ENCODE measurements around the gene SNAI1. TPM values are rescaled to one million over a fixed set of nuclear protein-coding genes. Genes with fewer than 3 reads are reported as not detected.
A peak's percentile ranks its signal among the peaks of the same experiment; 100 is the strongest.

SNAI1 gene
- total and polyA plus RNA-seq, 2 of the 4 experiments (the other 2 are of a cell fraction), result 0.54 to 13.7 TPM

- no peak overlapping the region for H3K27ac ChIP-seq (ENCODE audit: insufficient read depth, low read length)
- dilution Hi-C loops (cut with HindIII; ENCODE audit: low sequenced_read_pairs, unreplicated experiment) (no loop called here), intact Hi-C loops (cut with micrococcal nuclease) (no loop called here), in situ Hi-C loops (cut with MboI; ENCODE audit: low sequenced_read_pairs) (no loop called here)
- DNase-seq (no peak), ATAC-seq (ENCODE audit: low read depth) (no peak)
- no peak overlapping the region for H4K8ac ChIP-seq (ENCODE audit: low read depth in 2 of 2, low read length in 2 of 2)
- H3K36me3 ChIP-seq (ENCODE audit: control insufficient read depth, insufficient read depth, low read length), result no peaks in the 10 kb centered on the region
- H3K23ac ChIP-seq (ENCODE audit: low read depth, low read length), result no peak overlapping the region
- H3K4me1 ChIP-seq (ENCODE audit: control insufficient read depth, insufficient read depth, low read length), result no peaks in the 10 kb centered on the region
- no peak overlapping the region for H3K4me3 ChIP-seq (ENCODE audit: insufficient read depth, low read depth, low read length)
- peak overlapping the region; percentile 6 for H2AFZ ChIP-seq (replicated peaks; ENCODE audit: low read length, poor library complexity)
- no peak overlapping the region for H4K91ac ChIP-seq (ENCODE audit: insufficient read depth, low read depth, low read length)
- H3K9ac ChIP-seq (ENCODE audit: low read depth, low read length), result no peak overlapping the region
- H2BK15ac ChIP-seq (ENCODE audit: low read depth, low read length), result no peak overlapping the region
- no peak overlapping the region for H2AK5ac ChIP-seq (ENCODE audit: low read depth, low read length)
- WGBS, 2 experiments (ENCODE audit: extremely low coverage in 2 of 2, insufficient read length in 1 of 2), result 61% methylated on average over 6 of the region's 12 CpGs; no CpG with 5 or more reads in 1 of the 2 experiments
- no peaks in the 10 kb centered on the region for H3K9me1 ChIP-seq (ENCODE audit: insufficient read depth, low read length)
- no peaks in the 10 kb centered on the region for H3K79me1 ChIP-seq (ENCODE audit: low read depth in 1 of 2, low read length in 2 of 2)
- no peaks in the 10 kb centered on the region for H4K20me1 ChIP-seq (ENCODE audit: insufficient read depth, low read length)
- no peak for TF ChIP-seq CTCF (conservative IDR thresholded peaks at IDR 0.05; ENCODE audit: low read depth, low read length)
- no peak for TF ChIP-seq MAZ (IDR thresholded peaks at IDR 0.05; ENCODE audit: borderline replicate concordance, low read depth, low read length)
- no peak for TF ChIP-seq RAD21 (IDR thresholded peaks at IDR 0.05; ENCODE audit: low read length)
- TF ChIP-seq SMC3 (IDR thresholded peaks at IDR 0.05; ENCODE audit: low read depth, low read length), result no peak
- no peak for TF ChIP-seq RCOR1 (IDR thresholded peaks at IDR 0.05; ENCODE audit: insufficient replicate concordance, low read length)
- TF ChIP-seq POLR2A (IDR thresholded peaks at IDR 0.05; ENCODE audit: low read depth, low read length), result no peak
- TF ChIP-seq MXI1 (IDR thresholded peaks at IDR 0.05; ENCODE audit: borderline replicate concordance, low read depth, low read length), result no peak
- no peak for TF ChIP-seq ELK1 (IDR thresholded peaks at IDR 0.05; ENCODE audit: borderline replicate concordance, low read depth, low read length)
- TF ChIP-seq CEBPB (IDR thresholded peaks at IDR 0.05; ENCODE audit: low read depth, low read length), result no peak
- no peak for TF ChIP-seq BHLHE40 (IDR thresholded peaks at IDR 0.05; ENCODE audit: low read depth, low read length)
- TF ChIP-seq FOS (IDR thresholded peaks at IDR 0.05; ENCODE audit: low read depth, low read length), result no peak
- TF ChIP-seq RFX5 (IDR thresholded peaks at IDR 0.05; ENCODE audit: low read depth, low read length), result no peak
- TF ChIP-seq NFE2L2 (IDR thresholded peaks at IDR 0.05; ENCODE audit: low read depth, low read length), result no peak
- TF ChIP-seq USF2 (IDR thresholded peaks at IDR 0.05; ENCODE audit: low read depth, low read length), result no peak
- TF ChIP-seq CHD1 (IDR thresholded peaks at IDR 0.05; ENCODE audit: low read depth, low read length), result no peak
- no peak overlapping the region for H3K14ac ChIP-seq (replicated peaks; ENCODE audit: low read depth, low read length)
- H2BK120ac ChIP-seq (ENCODE audit: low read depth, low read length), result no peak overlapping the region
- H3K27me3 ChIP-seq (ENCODE audit: control insufficient read depth, insufficient read depth, low read length), result no peaks in the 10 kb centered on the region; the same call in 1 of the 2 replicates
- no peak overlapping the region for H2AK9ac ChIP-seq (replicated peaks; ENCODE audit: low read depth, low read length, poor library complexity)
- H3K4me2 ChIP-seq (ENCODE audit: low read depth, low read length), result no peak overlapping the region
- H2BK5ac ChIP-seq (ENCODE audit: low read depth, low read length, poor library complexity, severe bottlenecking), result no peak overlapping the region
- H3K9me3 ChIP-seq (ENCODE audit: control insufficient read depth, insufficient read depth, low read length), result no peaks in the 10 kb centered on the region
- H4K5ac ChIP-seq (ENCODE audit: low read depth, low read length), result no peak overlapping the region
- no peak overlapping the region for H3K18ac ChIP-seq (ENCODE audit: low read depth, low read length)
- ChIA-PET POLR2A (ENCODE audit: unreplicated experiment) (no interaction called here), CTCF (no interaction called here)
- H3K56ac ChIP-seq (ENCODE audit: extremely low read depth, insufficient read depth, low read length), result no peak overlapping the region
- BruUV-seq (replicated peaks), result no TSS peak
- no peak overlapping the region for H3K4ac ChIP-seq (ENCODE audit: low read depth, low read length)
- H2BK20ac ChIP-seq (ENCODE audit: low read depth, low read length), result no peak overlapping the region
Observed at GRCh38 chr20:50012282-50013263, 29.8 kb downstream of the SNAI1 start.

All from IMR-90 (cell line).